Skeletal muscle tissue (tissue), 4 donors: ENCODE measurements around the gene FANCC. TPM values are rescaled to one million over a fixed set of nuclear protein-coding genes. Genes with fewer than 3 reads are reported as not detected.

ENCODE experiments used
- H3K27ac ChIP-seq: one replicate; pipeline ENCODE4 v1.7.0; 2013; ENCODE audit warnings: mild to moderate bottlenecking, low read depth, low read length, inconsistent platforms
- H3K27me3 ChIP-seq, 3 donors: one replicate each; pipeline ENCODE4 v1.7.0; 2013; ENCODE audit warnings: low read length in 3 of 3; ENCODE audit not compliant: control insufficient read depth in 3 of 3, insufficient read depth in 3 of 3
- H3K36me3 ChIP-seq, 3 donors: one replicate each; pipeline ENCODE4 v1.7.0; 2013; ENCODE audit warnings: low read length in 3 of 3; ENCODE audit not compliant: control insufficient read depth in 3 of 3, insufficient read depth in 3 of 3
- H3K4me1 ChIP-seq, 3 donors: one replicate each; pipeline ENCODE4 v1.7.0; 2013; ENCODE audit warnings: low read length in 3 of 3, mild to moderate bottlenecking in 3 of 3; ENCODE audit not compliant: control insufficient read depth in 3 of 3, insufficient read depth in 3 of 3
- H3K4me3 ChIP-seq, 3 donors: one replicate each; pipeline ENCODE4 v1.7.0; 2013; ENCODE audit warnings: low read length in 3 of 3
- H3K9ac ChIP-seq, 3 donors: one replicate each; pipeline ENCODE4 v1.7.0; 2013; ENCODE audit warnings: low read length in 3 of 3, mild to moderate bottlenecking in 3 of 3, moderate library complexity in 2 of 3, low read depth in 1 of 3
- H3K9me3 ChIP-seq, 3 donors: one replicate each; pipeline ENCODE4 v1.7.0; 2013; ENCODE audit warnings: low read length in 3 of 3; ENCODE audit not compliant: control insufficient read depth in 3 of 3
- total RNA-seq: library from RNA; depleted of rRNA; stranded (reverse); fragments of >200 nt; gene quantifications from one replicate; pipeline ENCODE4 v1.2.3, GENCODE V29; 2014
- donor health status: Osteomylitis.

The FANCC gene
- total RNA-seq: 12.0 TPM

- Histone ChIP-seq H3K4me3 (peak within 1 kb of the TSS; percentile 87 to 95 (median 94)), H3K27me3 (no peaks in the 10 kb centered on the region), H3K9ac (peak within 1 kb of the TSS; percentile 87 to 93 (median 91)), H3K4me1 (peaks cover 0 to 7% (median 3%) of the 10 kb centered on the region in 3 donors), H3K9me3 (no peaks in the 10 kb centered on the region), H3K36me3 (no peaks in the 10 kb centered on the region), H3K27ac (peak within 1 kb of the TSS; percentile 84)
These were observed at the start of gene FANCC for GRCh38 chr9:95317119-95317892. Gene FANCC, minus strand, starts transcription at chr9:95317709. Its CDS starts 68,418 bp downstream, at chr9:95249291.

- Histone ChIP-seq H3K36me3 (no peaks in the 10 kb centered on the region), H3K9ac (no peak overlapping the region), H3K4me3 (no peak overlapping the region), H3K27ac (no peak overlapping the region), H3K27me3 (peaks cover 0 to 9% (median 3%) of the 10 kb centered on the region in 3 donors), H3K9me3 (no peaks in the 10 kb centered on the region), H3K4me1 (peaks cover 3 to 7% (median 4%) of the 10 kb centered on the region in 3 donors)
These were observed 49.3 kb upstream of the FANCC start for GRCh38 chr9:95366731-95367325.

- Histone ChIP-seq H3K9ac (no peak overlapping the region), H3K4me1 (peaks cover 3 to 7% (median 4%) of the 10 kb centered on the region in 3 donors), H3K36me3 (no peaks in the 10 kb centered on the region), H3K27ac (no peak overlapping the region), H3K27me3 (peaks cover 0 to 9% (median 3%) of the 10 kb centered on the region in 3 donors), H3K9me3 (no peaks in the 10 kb centered on the region), H3K4me3 (no peak overlapping the region)
These were observed 48.3 kb upstream of the FANCC start for GRCh38 chr9:95365766-95366165.

GRCh38 chr9:95363051-95363841 is 45.7 kb upstream of the FANCC start:
- peak overlapping the region in 1 of 3 donors; percentile 19 for H3K9ac ChIP-seq
- peak overlapping the region in 2 of 3 donors; percentile 22 to 50 for H3K4me3 ChIP-seq
- peaks cover 3 to 7% (median 4%) of the 10 kb centered on the region in 3 donors for H3K4me1 ChIP-seq
- H3K9me3 ChIP-seq: no peaks in the 10 kb centered on the region
- no peak overlapping the region for H3K27ac ChIP-seq
- no peaks in the 10 kb centered on the region for H3K36me3 ChIP-seq
- H3K27me3 ChIP-seq: peaks cover 0 to 4% (median 0%) of the 10 kb centered on the region in 3 donors

- H3K27ac ChIP-seq: no peak overlapping the region
- H3K27me3 ChIP-seq: peaks cover 0 to 2% (median 0%) of the 10 kb centered on the region in 3 donors
- H3K4me1 ChIP-seq: peaks cover 3 to 7% (median 4%) of the 10 kb centered on the region in 3 donors
- H3K4me3 ChIP-seq: no peak overlapping the region
- H3K36me3 ChIP-seq: no peaks in the 10 kb centered on the region
- no peaks in the 10 kb centered on the region for H3K9me3 ChIP-seq
- no peak overlapping the region for H3K9ac ChIP-seq
These were observed 43.4 kb upstream of the FANCC start for GRCh38 chr9:95360866-95361265.

GRCh38 chr9:95357316-95357715 is 39.8 kb upstream of the FANCC start:
- H3K9me3 ChIP-seq: no peaks in the 10 kb centered on the region
- H3K27me3 ChIP-seq: peaks cover 0 to 2% (median 0%) of the 10 kb centered on the region in 3 donors
- H3K36me3 ChIP-seq: no peaks in the 10 kb centered on the region
- no peaks in the 10 kb centered on the region for H3K4me1 ChIP-seq
- no peak overlapping the region for H3K27ac ChIP-seq
- no peak overlapping the region for H3K4me3 ChIP-seq
- no peak overlapping the region for H3K9ac ChIP-seq

- no peaks in the 10 kb centered on the region for H3K4me1 ChIP-seq
These were observed 38.0 kb upstream of the FANCC start for GRCh38 chr9:95355500-95355899.

GRCh38 chr9:95351051-95351450 is 33.5 kb upstream of the FANCC start:
- H3K27me3 ChIP-seq: peaks cover 15 to 18% (median 17%) of the 10 kb centered on the region in 3 donors
- H3K4me3 ChIP-seq: no peak overlapping the region

More at GRCh38 chr9:95355500-95355899, 38.0 kb upstream of the FANCC start:
- Histone ChIP-seq H3K4me3 (no peak overlapping the region), H3K36me3 (peaks cover 0 to 3% (median 0%) of the 10 kb centered on the region in 3 donors), H3K27ac (no peak overlapping the region), H3K9ac (no peak overlapping the region), H3K9me3 (no peaks in the 10 kb centered on the region), H3K27me3 (peaks cover 2 to 3% (median 3%) of the 10 kb centered on the region in 3 donors)

GRCh38 chr9:95350266-95350665 is 32.8 kb upstream of the FANCC start:
- no peak overlapping the region for H3K27ac ChIP-seq
- peaks cover 15 to 18% (median 17%) of the 10 kb centered on the region in 3 donors for H3K27me3 ChIP-seq
- peaks cover 0 to 3% (median 3%) of the 10 kb centered on the region in 3 donors for H3K4me1 ChIP-seq
- H3K9ac ChIP-seq: no peak overlapping the region
- no peak overlapping the region for H3K4me3 ChIP-seq
- H3K36me3 ChIP-seq: peaks cover 0 to 3% (median 0%) of the 10 kb centered on the region in 3 donors
- no peaks in the 10 kb centered on the region for H3K9me3 ChIP-seq

More at GRCh38 chr9:95351051-95351450, 33.5 kb upstream of the FANCC start:
- Histone ChIP-seq H3K9ac (no peak overlapping the region), H3K4me1 (peaks cover 0 to 3% (median 3%) of the 10 kb centered on the region in 3 donors), H3K27ac (no peak overlapping the region), H3K9me3 (no peaks in the 10 kb centered on the region), H3K36me3 (peaks cover 0 to 3% (median 0%) of the 10 kb centered on the region in 3 donors)
